Liver (tissue), 9 donors: Measurements from ENCODE around the gene POU6F2. TPM values are rescaled to one million over a fixed set of nuclear protein-coding genes. Genes with fewer than 3 reads are reported as not detected.

Experiments used
- DNase-seq: peaks from one replicate; pipeline ENCODE4 v3.0.0-alpha.2; 2017; ENCODE audit warnings: low spot score
- H3K27ac ChIP-seq, 2 donors: one replicate each; pipeline ENCODE4 v1.7.0; 2013; ENCODE audit warnings: inconsistent platforms in 2 of 2, low read length in 2 of 2, control low read depth in 1 of 2, low read depth in 1 of 2, mild to moderate bottlenecking in 1 of 2
- H3K27me3 ChIP-seq, 4 donors: one replicate each; pipeline versions ENCODE4 v1.6.1 to v1.7.0; 2013; ENCODE audit warnings: low read length in 3 of 4, inconsistent platforms in 1 of 4, mild to moderate bottlenecking in 1 of 4, moderate library complexity in 1 of 4; ENCODE audit not compliant: control insufficient read depth in 4 of 4, insufficient read depth in 4 of 4
- H3K36me3 ChIP-seq, 4 donors: one replicate each; pipeline versions ENCODE4 v1.6.1 to v1.7.0; 2013; ENCODE audit warnings: low read length in 3 of 4, mild to moderate bottlenecking in 3 of 4, low read depth in 1 of 4, moderate library complexity in 1 of 4; ENCODE audit not compliant: control insufficient read depth in 4 of 4, insufficient read depth in 3 of 4
- H3K4me1 ChIP-seq, 4 donors: one replicate each; pipeline versions ENCODE4 v1.6.1 to v1.7.0; 2013; ENCODE audit warnings: low read length in 3 of 4, mild to moderate bottlenecking in 3 of 4, moderate library complexity in 1 of 4; ENCODE audit not compliant: control insufficient read depth in 4 of 4, insufficient read depth in 4 of 4
- H3K4me3 ChIP-seq, 3 donors: one replicate each; pipeline versions ENCODE4 v1.6.1 to v1.7.0; 2013; ENCODE audit warnings: low read length in 3 of 3, control low read depth in 1 of 3, low read depth in 1 of 3, mild to moderate bottlenecking in 1 of 3
- H3K9ac ChIP-seq, 2 donors: one replicate each; pipeline ENCODE4 v1.7.0; 2013; ENCODE audit warnings: low read length in 2 of 2, mild to moderate bottlenecking in 2 of 2, moderate library complexity in 2 of 2, control low read depth in 1 of 2, low read depth in 1 of 2
- H3K9me3 ChIP-seq, 4 donors: one replicate each; pipeline versions ENCODE4 v1.6.1 to v1.7.0; 2013; ENCODE audit warnings: low read length in 3 of 4; ENCODE audit not compliant: control insufficient read depth in 4 of 4
- ATF3 ChIP-seq: IDR thresholded peaks from 2 replicates; pipeline ENCODE4 v1.6.1; 2016; ENCODE audit warnings: antibody characterized with exemption
- CTCF ChIP-seq: fragments of 150-350 bp; IDR thresholded peaks from 2 replicates; pipeline ENCODE4 v1.5.1; 2017; ENCODE audit warnings: improper control_type of control experiment, low read depth, low read length; ENCODE audit not compliant: missing input control
- EGR1 ChIP-seq, 2 donors: IDR thresholded peaks; 2 replicates each; pipeline ENCODE4 v1.6.1; 2016 to 2018; ENCODE audit warnings: antibody characterized with exemption in 2 of 2, low read depth in 2 of 2
- FOXA1 ChIP-seq: IDR thresholded peaks from 2 replicates; pipeline ENCODE4 v1.6.1; 2016; ENCODE audit warnings: antibody characterized with exemption
- FOXA2 ChIP-seq: IDR thresholded peaks from 2 replicates; pipeline ENCODE4 v1.6.1; 2016; ENCODE audit warnings: antibody characterized with exemption
- GABPA ChIP-seq, 2 donors: IDR thresholded peaks in 1 of 2; conservative IDR thresholded peaks in 1 of 2; 2 replicates each; pipeline ENCODE4 v1.6.1; 2016; ENCODE audit warnings: antibody characterized with exemption in 2 of 2, mild to moderate bottlenecking in 1 of 2, moderate library complexity in 1 of 2
- HNF4A ChIP-seq, 2 donors: conservative IDR thresholded peaks; 2 replicates each; pipeline ENCODE4 v1.6.1; 2016; ENCODE audit warnings: antibody characterized with exemption in 2 of 2, mild to moderate bottlenecking in 2 of 2
- HNF4G ChIP-seq: IDR thresholded peaks from 2 replicates; pipeline ENCODE4 v1.6.1; 2016; ENCODE audit warnings: antibody characterized with exemption
- JUND ChIP-seq, 2 donors: IDR thresholded peaks; 2 replicates each; pipeline ENCODE4 v1.6.1; 2016; ENCODE audit warnings: antibody characterized with exemption in 2 of 2
- MAX ChIP-seq: IDR thresholded peaks from 2 replicates; pipeline ENCODE4 v1.6.1; 2016; ENCODE audit warnings: antibody characterized with exemption
- NR2F2 ChIP-seq: IDR thresholded peaks from 2 replicates; pipeline ENCODE4 v1.6.1; 2016; ENCODE audit warnings: antibody characterized with exemption
- RAD21 ChIP-seq, 2 donors: IDR thresholded peaks; 2 replicates each; pipeline ENCODE4 v1.6.1; 2016; ENCODE audit warnings: antibody characterized with exemption in 2 of 2, mild to moderate bottlenecking in 2 of 2
- REST ChIP-seq: IDR thresholded peaks from 2 replicates; pipeline ENCODE4 v1.6.1; 2016; ENCODE audit warnings: antibody characterized with exemption, mild to moderate bottlenecking
- RXRA ChIP-seq, 2 donors: IDR thresholded peaks; 2 replicates each; pipeline ENCODE4 v1.6.1; 2017 to 2018; ENCODE audit warnings: antibody characterized with exemption in 2 of 2, mild to moderate bottlenecking in 1 of 2
- SP1 ChIP-seq: IDR thresholded peaks from 2 replicates; pipeline ENCODE4 v1.6.1; 2018; ENCODE audit warnings: antibody characterized with exemption, mild to moderate bottlenecking
- TAF1 ChIP-seq: conservative IDR thresholded peaks from 2 replicates; pipeline ENCODE4 v1.6.1; 2016; ENCODE audit warnings: antibody characterized with exemption, mild to moderate bottlenecking
- YY1 ChIP-seq: IDR thresholded peaks from 2 replicates; pipeline ENCODE4 v1.6.1; 2016; ENCODE audit warnings: antibody characterized with exemption, mild to moderate bottlenecking
- ZBTB33 ChIP-seq: IDR thresholded peaks from 2 replicates; pipeline ENCODE4 v1.6.1; 2016; ENCODE audit warnings: antibody characterized with exemption
- WGBS: extraction: QIAGEN DNeasy Blood & Tissue Kit; methylation state at CpG from one replicate; pipeline ENCODE4 v1.1.7; 2013; 5-methylcytosine and 5-hydroxymethylcytosine counted together
- polyA plus RNA-seq, 2 donors: library from polyadenylated mRNA; stranded (reverse) in 1 of 2; unstranded in 1 of 2; fragments of 200-250 nt in 1 of 2; fragments of >200 nt in 1 of 2; fragmentation: Nextera tagmentation in 1 of 2; extraction: Ambion mirVana in 1 of 2; gene quantifications; one replicate each; pipeline versions ENCODE4 v1.2.1 to v1.2.3, GENCODE V29; 2013 to 2015
- total RNA-seq, 2 donors: library from RNA; depleted of rRNA; stranded (reverse); fragments of >200 nt; gene quantifications; one replicate each; pipeline ENCODE4 v1.2.3, GENCODE V29; 2014
- donor health status: healthy.
- donor health status: healthy.
- donor health status: healthy.
- donor health status: healthy.
- donor health status: healthy.

The POU6F2 gene
- total and polyA plus RNA-seq, 4 donors: under 0.01 to 0.24 (median 0.08) TPM; not detected in 1

- TF ChIP-seq FOXA2 (no peak), CTCF (no peak), GABPA (IDR thresholded peaks at IDR 0.05 in 1 of 2, conservative IDR thresholded peaks at IDR 0.05 in 1 of 2) (no peak), NR2F2 (no peak), SP1 (no peak), YY1 (no peak), JUND (IDR thresholded peaks at IDR 0.05) (no peak), EGR1 (IDR thresholded peaks at IDR 0.05; ENCODE audit: low read depth in 2 of 2) (no peak), HNF4A (conservative IDR thresholded peaks at IDR 0.05) (no peak), TAF1 (no peak), RAD21 (IDR thresholded peaks at IDR 0.05) (no peak), MAX (no peak), HNF4G (no peak), RXRA (IDR thresholded peaks at IDR 0.05) (no peak)
- Histone ChIP-seq H3K36me3 (no peaks in the 10 kb centered on the region), H3K27ac (no peak overlapping the region), H3K9ac (no peak overlapping the region), H3K9me3 (no peaks in the 10 kb centered on the region), H3K4me1 (no peaks in the 10 kb centered on the region), H3K27me3 (no peaks in the 10 kb centered on the region), H3K4me3 (no peak overlapping the region)
- DNase-seq: no peak
- WGBS: 75% methylated on average over 5 of the region's 5 CpGs
These were observed 363.4 kb downstream of the POU6F2 start for GRCh38 chr7:39341083-39341482.

- 76% methylated on average over 3 of the region's 3 CpGs for WGBS
- Histone ChIP-seq H3K4me3 (no peak overlapping the region), H3K9me3 (no peaks in the 10 kb centered on the region), H3K36me3 (no peaks in the 10 kb centered on the region), H3K27me3 (no peaks in the 10 kb centered on the region), H3K9ac (no peak overlapping the region), H3K27ac (no peak overlapping the region), H3K4me1 (no peaks in the 10 kb centered on the region)
- TF ChIP-seq ATF3: no peak
- no peak for TF ChIP-seq RAD21 (IDR thresholded peaks at IDR 0.05)
- no peak for TF ChIP-seq GABPA (IDR thresholded peaks at IDR 0.05 in 1 of 2, conservative IDR thresholded peaks at IDR 0.05 in 1 of 2)
- no peak for TF ChIP-seq TAF1
- TF ChIP-seq HNF4A (conservative IDR thresholded peaks at IDR 0.05): no peak
- TF ChIP-seq EGR1 (IDR thresholded peaks at IDR 0.05; ENCODE audit: low read depth in 2 of 2): no peak
- TF ChIP-seq FOXA1: no peak
- TF ChIP-seq JUND (IDR thresholded peaks at IDR 0.05): no peak
- TF ChIP-seq ZBTB33: no peak
- no peak for TF ChIP-seq HNF4G
- TF ChIP-seq MAX: no peak
- no peak for TF ChIP-seq YY1
- no peak for TF ChIP-seq SP1
- no peak for TF ChIP-seq FOXA2
- TF ChIP-seq REST: no peak
- no peak for TF ChIP-seq CTCF
- TF ChIP-seq RXRA (IDR thresholded peaks at IDR 0.05): no peak
- no peak for TF ChIP-seq NR2F2
- no peak for DNase-seq
These were observed 365.1 kb downstream of the POU6F2 start for GRCh38 chr7:39342763-39343162.
